ENCODE measurements around the gene PHACTR3. TPM values are rescaled to one million over a fixed set of nuclear protein-coding genes. Genes with fewer than 3 reads are reported as not detected.

The PHACTR3 gene
- total and polyA plus RNA-seq, 4 donors, result 0.14 to 0.42 (median 0.17) TPM

GRCh38 chr20:59606566-59606965, 2.2 kb downstream of the PHACTR3 start:
- whole genome bisulfite sequencing, result 69% methylated on average over 4 of the region's 4 CpGs
- H3K27ac ChIP-seq (ENCODE audit: low read depth in 1 of 2, low read length in 2 of 2), result no peak overlapping the region
- H3K9ac ChIP-seq (ENCODE audit: low read depth in 1 of 2, low read length in 2 of 2), result no peak overlapping the region
- H3K27me3 ChIP-seq (ENCODE audit: control insufficient read depth in 4 of 4, insufficient read depth in 4 of 4, low read length in 3 of 4), result peaks cover 0 to 6% (median 2%) of the 10 kb centered on the region in 4 donors
- no peak overlapping the region for H3K4me3 ChIP-seq (ENCODE audit: low read depth in 1 of 3, low read length in 3 of 3)
- DNase-seq (ENCODE audit: low spot score), result no peak
- no peaks in the 10 kb centered on the region for H3K36me3 ChIP-seq (ENCODE audit: control insufficient read depth in 4 of 4, insufficient read depth in 3 of 4, low read depth in 1 of 4, low read length in 3 of 4)
- H3K4me1 ChIP-seq (ENCODE audit: control insufficient read depth in 4 of 4, insufficient read depth in 4 of 4, low read length in 3 of 4), result no peaks in the 10 kb centered on the region
- TF ChIP-seq HNF4G (IDR thresholded peaks at IDR 0.05) (no peak), GABPA (IDR thresholded peaks at IDR 0.05 in 1 of 2, conservative IDR thresholded peaks at IDR 0.05 in 1 of 2) (no peak), MAX (IDR thresholded peaks at IDR 0.05) (no peak)
- no peaks in the 10 kb centered on the region for H3K9me3 ChIP-seq (ENCODE audit: control insufficient read depth in 4 of 4, low read length in 3 of 4)

DNA sequence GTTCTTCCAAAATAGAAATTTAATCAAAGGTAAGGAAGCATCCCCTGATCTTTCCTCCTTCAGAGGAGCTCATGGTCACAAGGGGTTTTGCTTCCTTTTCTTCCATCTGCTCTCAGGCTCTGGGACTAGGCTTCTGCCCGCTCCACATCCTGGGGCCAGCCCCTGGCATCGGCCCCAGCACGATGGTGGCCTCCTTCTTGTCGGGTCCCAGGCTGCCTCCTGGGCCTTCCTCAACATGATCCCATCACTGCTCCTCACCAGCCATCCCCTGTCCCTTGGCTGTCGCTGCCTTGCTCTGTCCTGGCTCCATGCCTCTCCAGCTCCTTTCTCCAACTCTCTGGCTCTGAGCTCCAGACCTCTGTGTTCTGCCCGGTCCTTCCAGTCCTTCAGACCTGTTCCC, 4.1 kb downstream of the PHACTR3 start:
- no peaks in the 10 kb centered on the region for H3K36me3 ChIP-seq (ENCODE audit: control insufficient read depth in 4 of 4, insufficient read depth in 3 of 4, low read depth in 1 of 4, low read length in 3 of 4)
- peaks cover 0 to 6% (median 3%) of the 10 kb centered on the region in 4 donors for H3K27me3 ChIP-seq (ENCODE audit: control insufficient read depth in 4 of 4, insufficient read depth in 4 of 4, low read length in 3 of 4)
- H3K4me3 ChIP-seq (ENCODE audit: low read depth in 1 of 3, low read length in 3 of 3), result no peak overlapping the region
- no peak for DNase-seq (ENCODE audit: low spot score)
- no peak for TF ChIP-seq RAD21 (IDR thresholded peaks at IDR 0.05)
- TF ChIP-seq HNF4G (IDR thresholded peaks at IDR 0.05), result no peak
- TF ChIP-seq, protein P1, sequence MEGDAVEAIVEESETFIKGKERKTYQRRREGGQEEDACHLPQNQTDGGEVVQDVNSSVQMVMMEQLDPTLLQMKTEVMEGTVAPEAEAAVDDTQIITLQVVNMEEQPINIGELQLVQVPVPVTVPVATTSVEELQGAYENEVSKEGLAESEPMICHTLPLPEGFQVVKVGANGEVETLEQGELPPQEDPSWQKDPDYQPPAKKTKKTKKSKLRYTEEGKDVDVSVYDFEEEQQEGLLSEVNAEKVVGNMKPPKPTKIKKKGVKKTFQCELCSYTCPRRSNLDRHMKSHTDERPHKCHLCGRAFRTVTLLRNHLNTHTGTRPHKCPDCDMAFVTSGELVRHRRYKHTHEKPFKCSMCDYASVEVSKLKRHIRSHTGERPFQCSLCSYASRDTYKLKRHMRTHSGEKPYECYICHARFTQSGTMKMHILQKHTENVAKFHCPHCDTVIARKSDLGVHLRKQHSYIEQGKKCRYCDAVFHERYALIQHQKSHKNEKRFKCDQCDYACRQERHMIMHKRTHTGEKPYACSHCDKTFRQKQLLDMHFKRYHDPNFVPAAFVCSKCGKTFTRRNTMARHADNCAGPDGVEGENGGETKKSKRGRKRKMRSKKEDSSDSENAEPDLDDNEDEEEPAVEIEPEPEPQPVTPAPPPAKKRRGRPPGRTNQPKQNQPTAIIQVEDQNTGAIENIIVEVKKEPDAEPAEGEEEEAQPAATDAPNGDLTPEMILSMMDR (IDR thresholded peaks at IDR 0.05; ENCODE audit: low read depth, low read length, missing input control), result no peak
- TF ChIP-seq RXRA (IDR thresholded peaks at IDR 0.05), result no peak
- no peak for TF ChIP-seq EGR1 (IDR thresholded peaks at IDR 0.05; ENCODE audit: low read depth in 2 of 2)
- TF ChIP-seq SP1 (IDR thresholded peaks at IDR 0.05), result no peak
- H3K9ac ChIP-seq (ENCODE audit: low read depth in 1 of 2, low read length in 2 of 2), result no peak overlapping the region
- no peaks in the 10 kb centered on the region for H3K4me1 ChIP-seq (ENCODE audit: control insufficient read depth in 4 of 4, insufficient read depth in 4 of 4, low read length in 3 of 4)
- WGBS, result 79% methylated on average over 6 of the region's 6 CpGs
- H3K9me3 ChIP-seq (ENCODE audit: control insufficient read depth in 4 of 4, low read length in 3 of 4), result no peaks in the 10 kb centered on the region
- H3K27ac ChIP-seq (ENCODE audit: low read depth in 1 of 2, low read length in 2 of 2), result no peak overlapping the region

GRCh38 chr20:59608871-59609270, 4.5 kb downstream of the PHACTR3 start:
- 67% methylated on average over 5 of the region's 5 CpGs for WGBS

More at GRCh38 chr20:59608871-59609270, 4.5 kb downstream of the PHACTR3 start:
- H3K36me3 ChIP-seq (ENCODE audit: control insufficient read depth in 4 of 4, insufficient read depth in 3 of 4, low read depth in 1 of 4, low read length in 3 of 4), result no peaks in the 10 kb centered on the region
- TF ChIP-seq REST (IDR thresholded peaks at IDR 0.05), result no peak
- TF ChIP-seq RAD21 (IDR thresholded peaks at IDR 0.05), result no peak
- no peak for TF ChIP-seq MAX (IDR thresholded peaks at IDR 0.05)
- no peak for TF ChIP-seq TAF1 (conservative IDR thresholded peaks at IDR 0.05)
- no peak for TF ChIP-seq HNF4A (conservative IDR thresholded peaks at IDR 0.05)
- no peak for TF ChIP-seq YY1 (IDR thresholded peaks at IDR 0.05)
- TF ChIP-seq, protein P2, sequence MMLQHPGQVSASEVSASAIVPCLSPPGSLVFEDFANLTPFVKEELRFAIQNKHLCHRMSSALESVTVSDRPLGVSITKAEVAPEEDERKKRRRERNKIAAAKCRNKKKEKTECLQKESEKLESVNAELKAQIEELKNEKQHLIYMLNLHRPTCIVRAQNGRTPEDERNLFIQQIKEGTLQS (IDR thresholded peaks at IDR 0.05), result no peak
- no peaks in the 10 kb centered on the region for H3K9me3 ChIP-seq (ENCODE audit: control insufficient read depth in 4 of 4, low read length in 3 of 4)
- H3K9ac ChIP-seq (ENCODE audit: low read depth in 1 of 2, low read length in 2 of 2), result no peak overlapping the region
- no peak overlapping the region for H3K4me3 ChIP-seq (ENCODE audit: low read depth in 1 of 3, low read length in 3 of 3)
- no peaks in the 10 kb centered on the region for H3K4me1 ChIP-seq (ENCODE audit: control insufficient read depth in 4 of 4, insufficient read depth in 4 of 4, low read length in 3 of 4)
- no peak overlapping the region for H3K27ac ChIP-seq (ENCODE audit: low read depth in 1 of 2, low read length in 2 of 2)
- H3K27me3 ChIP-seq (ENCODE audit: control insufficient read depth in 4 of 4, insufficient read depth in 4 of 4, low read length in 3 of 4), result peaks cover 0 to 5% (median 1%) of the 10 kb centered on the region in 4 donors
- no peak for DNase-seq (ENCODE audit: low spot score)

Measured in liver (tissue), 9 donors.